B cell (primary cell): ENCODE data around the gene IKZF2. TPM values are rescaled to one million over a fixed set of nuclear protein-coding genes. Genes with fewer than 3 reads are reported as not detected.
A peak's percentile ranks its signal among the peaks of the same experiment; 100 is the strongest.

Experiments used
- ATAC-seq: fragments of 200-7000 bp; cut with Tn5 transposase; one replicate; pipeline ENCODE4 v1.10.0; 2021; ENCODE audit warnings: low read depth, mild to moderate bottlenecking, moderate number of reproducible peaks, moderate library complexity
- CTCF ChIA-PET: fragments of 350-600 bp; sonication (Branson Sonifier 250); formaldehyde crosslinking; loops from one replicate; lab custom pipeline; 2021; ENCODE audit warnings: antibody characterized with exemption, inconsistent platforms; lab: Charles Lee
- POLR2A ChIA-PET: fragments of 350-600 bp; sonication (Branson Sonifier 250); formaldehyde crosslinking; loops from one replicate; lab custom pipeline; 2021; ENCODE audit warnings: antibody characterized with exemption; lab: Charles Lee
- DNase-seq: peaks from one replicate; pipeline ENCODE4 v3.0.0; 2013
- H2AFZ ChIP-seq: 2 replicates; pipeline ENCODE4 v1.6.1; 2012; ENCODE audit warnings: mild to moderate bottlenecking, low read depth, low read length; ENCODE audit not compliant: insufficient read depth, poor library complexity, severe bottlenecking
- H3K27ac ChIP-seq, 2 donors: 1 replicate in 1 of 2; 2 replicates in 1 of 2; pipeline ENCODE4 v1.5.1; 2012 to 2013; ENCODE audit warnings: low read length in 2 of 2, mild to moderate bottlenecking in 2 of 2, moderate library complexity in 1 of 2
- H3K27me3 ChIP-seq, 4 experiments: fragments of 200-600 bp in 1 of 4; sonication (generic) in 1 of 4; replicated peaks in 1 of 4; 1 replicate in 2 of 4; 2 replicates in 2 of 4; pipeline versions ENCODE4 v1.6.1 to v1.7.0; 2013 to 2016; ENCODE audit warnings: low read length in 3 of 4, mild to moderate bottlenecking in 2 of 4, mixed read lengths in 1 of 4, moderate library complexity in 1 of 4; ENCODE audit not compliant: insufficient read depth in 4 of 4, control insufficient read depth in 3 of 4; ENCODE audit errors: control extremely low read depth in 1 of 4
- H3K36me3 ChIP-seq, 2 experiments: replicated peaks in 1 of 2; 1 replicate in 1 of 2; 2 replicates in 1 of 2; pipeline versions ENCODE4 v1.6.1 to v1.7.1; 2013; ENCODE audit warnings: low read length in 1 of 2; ENCODE audit not compliant: insufficient read depth in 2 of 2, control insufficient read depth in 1 of 2; ENCODE audit errors: control extremely low read depth in 1 of 2, extremely low read depth in 1 of 2
- H3K4me1 ChIP-seq, 2 donors: fragments of 200-600 bp in 1 of 2; sonication (generic) in 1 of 2; 1 replicate in 1 of 2; 2 replicates in 1 of 2; pipeline versions ENCODE4 v1.5.1 to v1.6.1; 2013 to 2017; ENCODE audit warnings: low read length in 2 of 2; ENCODE audit not compliant: control insufficient read depth in 2 of 2, insufficient read depth in 2 of 2
- H3K4me2 ChIP-seq: replicated peaks from 2 replicates; pipeline ENCODE3; 2012; ENCODE audit warnings: mild to moderate bottlenecking, low read depth, low read length; ENCODE audit not compliant: poor library complexity, severe bottlenecking
- H3K4me3 ChIP-seq, 5 experiments: fragments of 200-600 bp in 1 of 5; sonication (generic) in 1 of 5; 1 replicate in 3 of 5; 2 replicates in 2 of 5; pipeline versions ENCODE4 v1.5.1 to v1.7.0; 2011 to 2016; ENCODE audit warnings: low read length in 4 of 5, mild to moderate bottlenecking in 4 of 5, low read depth in 2 of 5, control low read depth in 1 of 5, moderate library complexity in 1 of 5; ENCODE audit not compliant: insufficient read depth in 1 of 5; ENCODE audit errors: control extremely low read depth in 1 of 5, extremely low read depth in 1 of 5
- H3K79me2 ChIP-seq: fragments of 200-600 bp; sonication (generic); one replicate; pipeline ENCODE4 v1.6.0; 2016; ENCODE audit warnings: low read length; ENCODE audit not compliant: control insufficient read depth, insufficient read depth
- H3K9ac ChIP-seq: fragments of 200-600 bp; sonication (generic); 2 replicates; pipeline ENCODE4 v1.6.1; 2017; ENCODE audit warnings: mild to moderate bottlenecking, low read length, moderate library complexity
- H3K9me3 ChIP-seq, 3 donors: one replicate each; pipeline versions ENCODE4 v1.6.1 to v1.7.1; 2013; ENCODE audit warnings: low read length in 2 of 3; ENCODE audit not compliant: control insufficient read depth in 2 of 3, insufficient read depth in 1 of 3; ENCODE audit errors: control extremely low read depth in 1 of 3
- H4K20me1 ChIP-seq: 2 replicates; pipeline ENCODE4 v1.6.0; 2012; ENCODE audit warnings: mild to moderate bottlenecking, low read length; ENCODE audit not compliant: insufficient read depth, control insufficient read depth, poor library complexity, severe bottlenecking
- H3K27ac Mint-ChIP-seq: one replicate; pipeline ENCODE4 v1.8.0; 2021; ENCODE audit warnings: mixed read lengths
- H3K27me3 Mint-ChIP-seq: one replicate; pipeline ENCODE4 v1.8.0; 2021; ENCODE audit warnings: mixed read lengths
- H3K4me1 Mint-ChIP-seq: one replicate; pipeline ENCODE4 v1.8.0; 2021; ENCODE audit warnings: mixed read lengths
- H3K4me3 Mint-ChIP-seq: one replicate; pipeline ENCODE4 v1.8.0; 2021; ENCODE audit warnings: mixed read lengths
- H3K9me3 Mint-ChIP-seq: one replicate; pipeline ENCODE4 v1.8.0; 2022; ENCODE audit warnings: mixed read lengths; ENCODE audit not compliant: insufficient read depth
- EZH2 ChIP-seq: IDR thresholded peaks from 2 replicates; pipeline ENCODE4 v1.6.1; 2012; ENCODE audit warnings: borderline replicate concordance, low read depth, mild to moderate bottlenecking, moderate library complexity, low read length; ENCODE audit not compliant: insufficient read depth, poor library complexity, severe bottlenecking
- WGBS: methylation state at CpG from one replicate; pipeline ENCODE4 v1.1.5; 2013; ENCODE audit warnings: missing lambda C conversion rate; ENCODE audit not compliant: insufficient coverage; 5-methylcytosine and 5-hydroxymethylcytosine counted together
- intact Hi-C: fragments of 100-400 bp; cut with micrococcal nuclease; formaldehyde crosslinking; loops from one replicate; pipeline ENCODE4 v1.10.0; 2022
- polyA plus RNA-seq: library from polyadenylated mRNA; depleted of rRNA; stranded (reverse); fragments of >200 nt; gene quantifications from 2 replicates; pipeline ENCODE4 v1.2.3, GENCODE V29; 2012
- total RNA-seq, 2 donors: library from RNA; stranded (reverse); fragments of 120-200 nt in 1 of 2; gene quantifications; 1 replicate in 1 of 2; 2 replicates in 1 of 2; pipeline versions ENCODE4 v1.2.3 to v1.2.4, GENCODE V29; 2013 to 2022
- TF ChIP-seq, protein P1 (sequence below): fragments of 200-600 bp; IDR thresholded peaks from one replicate; pipeline ENCODE4 v1.8.0; 2022; ENCODE audit warnings: antibody characterized with exemption, mild to moderate bottlenecking

IKZF2 gene
- total and polyA plus RNA-seq, 2 donors (not counting 1 experiment from before 2014, with no cell fraction given), result 2.5 to 49.3 TPM

DNA sequence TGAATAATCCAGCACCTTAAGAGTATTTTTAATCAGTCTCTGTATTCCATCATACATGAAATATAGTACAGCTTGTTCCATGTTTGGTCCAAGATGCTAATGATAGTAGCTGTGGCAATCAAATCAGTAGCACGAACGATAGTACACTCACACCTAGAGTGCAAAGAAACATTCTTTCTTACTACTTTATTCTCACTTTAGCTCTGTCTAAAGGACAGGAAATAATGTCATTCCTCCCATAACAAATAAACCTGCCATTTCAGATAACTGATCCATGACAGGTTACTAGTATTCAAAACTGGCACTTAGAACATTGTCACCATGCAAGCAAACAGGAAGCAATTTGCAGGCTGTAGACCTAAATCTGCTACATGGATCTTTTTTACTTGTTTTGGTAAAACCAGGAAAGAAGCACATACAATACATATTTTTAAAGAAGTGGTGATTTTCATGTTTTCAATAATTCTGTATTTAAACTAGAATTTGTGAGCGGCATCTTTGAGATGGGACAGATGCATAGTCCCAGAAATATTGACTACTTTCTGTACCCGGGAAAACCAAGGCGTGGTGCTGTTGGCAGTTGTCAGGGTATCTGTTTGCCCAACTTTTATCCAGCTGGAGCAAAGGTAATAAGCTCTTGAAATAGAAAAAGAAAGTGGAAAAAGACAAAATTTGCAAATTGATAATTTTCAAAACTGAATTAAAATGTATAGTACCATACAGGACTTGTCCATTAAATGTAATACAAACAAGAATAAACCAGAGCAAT, 49.5 kb downstream of the IKZF2 start:
- no peak overlapping the region for H3K27ac Mint-ChIP-seq
- TF ChIP-seq EZH2, result no peak
- TF ChIP-seq, protein P1, sequence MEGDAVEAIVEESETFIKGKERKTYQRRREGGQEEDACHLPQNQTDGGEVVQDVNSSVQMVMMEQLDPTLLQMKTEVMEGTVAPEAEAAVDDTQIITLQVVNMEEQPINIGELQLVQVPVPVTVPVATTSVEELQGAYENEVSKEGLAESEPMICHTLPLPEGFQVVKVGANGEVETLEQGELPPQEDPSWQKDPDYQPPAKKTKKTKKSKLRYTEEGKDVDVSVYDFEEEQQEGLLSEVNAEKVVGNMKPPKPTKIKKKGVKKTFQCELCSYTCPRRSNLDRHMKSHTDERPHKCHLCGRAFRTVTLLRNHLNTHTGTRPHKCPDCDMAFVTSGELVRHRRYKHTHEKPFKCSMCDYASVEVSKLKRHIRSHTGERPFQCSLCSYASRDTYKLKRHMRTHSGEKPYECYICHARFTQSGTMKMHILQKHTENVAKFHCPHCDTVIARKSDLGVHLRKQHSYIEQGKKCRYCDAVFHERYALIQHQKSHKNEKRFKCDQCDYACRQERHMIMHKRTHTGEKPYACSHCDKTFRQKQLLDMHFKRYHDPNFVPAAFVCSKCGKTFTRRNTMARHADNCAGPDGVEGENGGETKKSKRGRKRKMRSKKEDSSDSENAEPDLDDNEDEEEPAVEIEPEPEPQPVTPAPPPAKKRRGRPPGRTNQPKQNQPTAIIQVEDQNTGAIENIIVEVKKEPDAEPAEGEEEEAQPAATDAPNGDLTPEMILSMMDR, result no peak
- Histone ChIP-seq H3K4me1 (peaks cover 7 to 18% of the 10 kb centered on the region in 2 donors), H4K20me1 (no peaks in the 10 kb centered on the region), H3K4me3 (no peak overlapping the region), H3K9me3 (no peaks in the 10 kb centered on the region), H3K9ac (peak overlapping the region; percentile 8), H3K79me2 (peaks cover 22% of the 10 kb centered on the region), H3K36me3 (no peaks in the 10 kb centered on the region), H3K4me2 (peak overlapping the region; percentile 41), H3K27me3 (no peaks in the 10 kb centered on the region), H3K27ac (no peak overlapping the region), H2AFZ (peak overlapping the region; percentile 50)
- ATAC-seq (no peak), DNase-seq (no peak)
- peak overlapping the region; percentile 21 for H3K4me3 Mint-ChIP-seq
- peaks cover 32% of the 10 kb centered on the region for H3K4me1 Mint-ChIP-seq
- intact Hi-C loops, result loop anchor here (2.0 to 10.0 kb wide), 2 partner anchors 15 to 47 kb away; no protein-coding TSS in a partner anchor
- WGBS, result 93% methylated on average over 2 of the region's 5 CpGs
- H3K9me3 Mint-ChIP-seq, result no peaks in the 10 kb centered on the region
- no peaks in the 10 kb centered on the region for H3K27me3 Mint-ChIP-seq
- ChIA-PET CTCF (no interaction called here), POLR2A (no interaction called here)

DNA sequence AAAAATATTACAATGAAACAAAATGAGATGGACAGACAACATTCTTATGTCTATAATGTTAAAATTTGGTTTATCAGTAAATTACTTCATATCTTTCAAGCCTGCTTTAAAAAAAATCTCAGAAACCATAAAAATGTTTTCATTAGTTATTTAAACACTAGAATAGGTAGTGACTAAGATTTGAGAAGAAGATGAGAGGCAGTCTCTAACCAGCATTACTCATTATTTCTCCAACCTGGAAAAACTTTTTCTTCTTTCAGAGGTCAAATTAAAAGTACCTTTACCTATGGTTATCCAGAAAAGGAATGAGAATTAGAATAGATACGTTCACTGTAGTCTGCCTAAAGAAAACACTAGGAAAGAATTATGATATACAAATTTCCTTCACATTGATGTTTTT, 50.3 kb downstream of the IKZF2 start:
- POLR2A ChIA-PET, result no interaction called here
- H3K27ac ChIP-seq, result no peak overlapping the region

More for the DNA sequence above, 50.3 kb downstream of the IKZF2 start:
- Mint-ChIP-seq H3K27ac (no peak overlapping the region), H3K27me3 (no peaks in the 10 kb centered on the region), H3K9me3 (no peaks in the 10 kb centered on the region), H3K4me3 (no peak overlapping the region), H3K4me1 (peaks cover 31% of the 10 kb centered on the region)
- no peaks in the 10 kb centered on the region for H3K36me3 ChIP-seq
- CTCF ChIA-PET, result no interaction called here
- H3K9me3 ChIP-seq, result no peaks in the 10 kb centered on the region
- DNase-seq (no peak), ATAC-seq (no peak)
- H3K27me3 ChIP-seq, result no peaks in the 10 kb centered on the region
- H3K4me2 ChIP-seq, result no peak overlapping the region
- H3K4me3 ChIP-seq, result no peak overlapping the region
- intact Hi-C loops, result loop anchor here (10.0 kb wide), 1 partner anchor 46 kb away; no protein-coding TSS in a partner anchor
- no peak overlapping the region for H3K9ac ChIP-seq
- H4K20me1 ChIP-seq, result no peaks in the 10 kb centered on the region
- no peak overlapping the region for H2AFZ ChIP-seq
- WGBS, result no CpG with 5 or more reads among the region's 1 CpG
- no peak for TF ChIP-seq EZH2
- TF ChIP-seq, protein P1, result no peak
- peaks cover 17% of the 10 kb centered on the region for H3K79me2 ChIP-seq
- peaks cover 7 to 18% of the 10 kb centered on the region in 2 donors for H3K4me1 ChIP-seq
